Calu3 (cell line): ENCODE results near the gene WNT5A. TPM values are rescaled to one million over a fixed set of nuclear protein-coding genes. Genes with fewer than 3 reads are reported as not detected.

Source experiments
- BruUV-seq: library from RNA; stranded (reverse); fragments of 400-500 nt; replicated peaks from 2 replicates; lab custom pipeline; 2021; lab: Mats Ljungman, UMichigan
- CTCF ChIA-PET: fragments of 300-600 bp; sonication (Branson Sonifier 250); formaldehyde crosslinking; loops from one replicate; lab custom pipeline; 2022; ENCODE audit warnings: antibody characterized with exemption; lab: Charles Lee
- DNase-seq: peaks from one replicate; pipeline ENCODE4 v3.0.0; 2022
- H3K27ac Mint-ChIP-seq: one replicate; pipeline ENCODE4 v1.8.0; 2022; ENCODE audit warnings: mixed read lengths; ENCODE audit not compliant: unreplicated experiment
- H3K27me3 Mint-ChIP-seq: one replicate; pipeline ENCODE4 v1.8.0; 2022; ENCODE audit warnings: mixed read lengths; ENCODE audit not compliant: unreplicated experiment
- H3K36me3 Mint-ChIP-seq: one replicate; pipeline ENCODE4 v1.8.0; 2022; ENCODE audit warnings: mild to moderate bottlenecking, moderate library complexity, mixed read lengths; ENCODE audit not compliant: insufficient read depth, unreplicated experiment
- H3K4me1 Mint-ChIP-seq: one replicate; pipeline ENCODE4 v1.8.0; 2022; ENCODE audit warnings: mild to moderate bottlenecking, low read depth, mixed read lengths; ENCODE audit not compliant: unreplicated experiment
- H3K4me3 Mint-ChIP-seq: one replicate; pipeline ENCODE4 v1.8.0; 2022; ENCODE audit warnings: mild to moderate bottlenecking, low read depth, moderate library complexity, mixed read lengths; ENCODE audit not compliant: unreplicated experiment
- H3K9me3 Mint-ChIP-seq: one replicate; pipeline ENCODE4 v1.8.0; 2022; ENCODE audit warnings: low read depth, mixed read lengths; ENCODE audit not compliant: unreplicated experiment
- intact Hi-C: fragments of 100-400 bp; cut with micrococcal nuclease; formaldehyde crosslinking; loops from one replicate; pipeline ENCODE4 v1.10.0; 2022; ENCODE audit not compliant: unreplicated experiment
- total RNA-seq: library from RNA; stranded (reverse); gene quantifications from 2 replicates; pipeline ENCODE4 v1.2.3, GENCODE V29; 2022
- TF ChIP-seq, protein P1 (sequence below): fragments of 200-600 bp; IDR thresholded peaks from one replicate; pipeline ENCODE4 v1.8.0; 2022; ENCODE audit warnings: antibody characterized with exemption; ENCODE audit not compliant: unreplicated experiment

WNT5A gene
- total RNA-seq, 1 experiment from 2014 or later: 0.14 TPM

DNA sequence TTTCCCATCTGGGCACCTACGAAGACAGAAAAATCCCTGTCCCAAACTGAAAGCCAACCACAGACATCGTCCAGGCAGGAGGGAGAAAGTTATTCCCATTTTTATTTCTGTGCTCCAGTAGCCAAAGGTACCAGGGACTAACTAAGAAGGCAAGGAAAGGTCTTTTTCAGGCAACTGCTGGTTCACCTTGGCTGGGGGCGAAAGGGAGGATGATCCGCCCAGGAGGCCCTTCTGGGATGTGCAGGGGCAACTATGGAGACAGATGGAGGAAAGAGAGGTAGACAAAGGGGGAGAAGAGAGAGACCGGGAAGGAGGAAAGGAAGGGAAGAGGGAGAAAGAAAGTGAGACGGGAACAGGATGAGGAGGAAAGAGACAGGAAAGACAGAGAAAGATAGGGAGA lies 13.3 kb downstream of the WNT5A start:
- Mint-ChIP-seq H3K27ac (no peak overlapping the region), H3K27me3 (no peaks in the 10 kb centered on the region), H3K4me1 (no peaks in the 10 kb centered on the region), H3K9me3 (peaks cover 3% of the 10 kb centered on the region), H3K36me3 (no peaks in the 10 kb centered on the region), H3K4me3 (no peak overlapping the region)
- intact Hi-C loops: no loop called here
- CTCF ChIA-PET: no interaction called here
- no peak for DNase-seq
- BruUV-seq: no TSS peak
- TF ChIP-seq, protein P1, sequence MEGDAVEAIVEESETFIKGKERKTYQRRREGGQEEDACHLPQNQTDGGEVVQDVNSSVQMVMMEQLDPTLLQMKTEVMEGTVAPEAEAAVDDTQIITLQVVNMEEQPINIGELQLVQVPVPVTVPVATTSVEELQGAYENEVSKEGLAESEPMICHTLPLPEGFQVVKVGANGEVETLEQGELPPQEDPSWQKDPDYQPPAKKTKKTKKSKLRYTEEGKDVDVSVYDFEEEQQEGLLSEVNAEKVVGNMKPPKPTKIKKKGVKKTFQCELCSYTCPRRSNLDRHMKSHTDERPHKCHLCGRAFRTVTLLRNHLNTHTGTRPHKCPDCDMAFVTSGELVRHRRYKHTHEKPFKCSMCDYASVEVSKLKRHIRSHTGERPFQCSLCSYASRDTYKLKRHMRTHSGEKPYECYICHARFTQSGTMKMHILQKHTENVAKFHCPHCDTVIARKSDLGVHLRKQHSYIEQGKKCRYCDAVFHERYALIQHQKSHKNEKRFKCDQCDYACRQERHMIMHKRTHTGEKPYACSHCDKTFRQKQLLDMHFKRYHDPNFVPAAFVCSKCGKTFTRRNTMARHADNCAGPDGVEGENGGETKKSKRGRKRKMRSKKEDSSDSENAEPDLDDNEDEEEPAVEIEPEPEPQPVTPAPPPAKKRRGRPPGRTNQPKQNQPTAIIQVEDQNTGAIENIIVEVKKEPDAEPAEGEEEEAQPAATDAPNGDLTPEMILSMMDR: no peak

DNA sequence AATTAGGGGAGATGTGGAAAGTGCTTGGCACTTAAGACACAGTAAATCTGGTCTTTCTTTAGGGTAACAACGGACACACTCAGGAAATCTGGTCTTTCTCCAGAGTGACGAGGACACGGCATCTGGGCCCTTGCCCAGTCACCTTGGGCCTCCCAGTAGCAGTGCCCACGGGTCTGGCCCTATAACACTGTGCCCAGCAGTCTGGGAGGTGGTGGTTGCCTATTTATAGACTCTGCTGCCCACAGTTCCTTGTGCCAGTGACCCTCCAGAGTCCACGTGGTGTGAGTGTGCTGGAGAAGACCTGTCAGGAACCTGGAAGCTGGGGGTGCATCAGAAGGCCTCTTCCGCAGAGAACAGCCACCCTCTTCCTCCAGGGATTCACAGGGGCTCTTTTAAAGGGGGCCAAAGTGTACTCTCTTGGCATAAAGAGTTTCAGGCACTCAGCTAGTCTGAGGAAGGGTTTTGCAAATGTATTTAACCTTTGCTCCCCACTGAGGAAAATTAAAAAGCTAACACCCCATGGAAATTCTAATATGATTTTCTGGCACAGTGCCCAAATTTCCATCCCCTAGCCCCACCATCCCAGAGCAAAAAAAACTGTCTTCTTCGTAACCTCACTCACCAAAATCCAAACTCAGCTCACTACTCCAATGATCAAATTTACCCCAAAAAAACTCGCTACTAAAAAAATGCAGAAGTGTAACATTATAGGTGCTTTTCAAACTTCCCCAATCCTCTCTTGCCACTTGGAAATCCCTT lies 15.4 kb downstream of the WNT5A start:
- Mint-ChIP-seq H3K4me1 (no peaks in the 10 kb centered on the region), H3K9me3 (peaks cover 3% of the 10 kb centered on the region), H3K27me3 (no peaks in the 10 kb centered on the region), H3K4me3 (no peak overlapping the region), H3K36me3 (no peaks in the 10 kb centered on the region), H3K27ac (no peak overlapping the region)
- no TSS peak for BruUV-seq
- TF ChIP-seq, protein P1: no peak
- no peak for DNase-seq
- CTCF ChIA-PET: no interaction called here
- intact Hi-C loops: no loop called here

DNA sequence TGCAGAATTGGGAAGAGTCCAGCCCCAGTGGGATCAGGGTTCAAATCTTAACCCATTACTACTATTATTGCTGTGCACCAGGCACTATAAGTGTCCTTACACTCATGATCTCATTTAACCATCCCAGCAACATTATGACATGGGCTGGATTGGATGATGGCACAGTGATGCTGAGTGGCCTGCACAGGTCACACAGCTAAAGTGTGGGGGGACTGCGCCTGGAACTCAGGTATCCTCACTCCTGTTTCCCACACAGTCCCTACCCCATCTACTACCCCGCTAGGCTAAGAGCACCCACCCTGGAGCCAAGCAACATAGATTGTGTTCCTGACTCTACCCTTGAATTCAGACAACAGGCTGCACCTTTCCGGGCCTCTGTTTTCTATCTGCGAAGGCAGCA lies 16.0 kb downstream of the WNT5A start:
- Mint-ChIP-seq H3K4me1 (no peaks in the 10 kb centered on the region), H3K9me3 (peaks cover 3% of the 10 kb centered on the region), H3K27ac (no peak overlapping the region), H3K27me3 (no peaks in the 10 kb centered on the region), H3K4me3 (no peak overlapping the region), H3K36me3 (no peaks in the 10 kb centered on the region)
- no peak for DNase-seq
- BruUV-seq: no TSS peak
- TF ChIP-seq, protein P1: no peak
- CTCF ChIA-PET: no interaction called here
- intact Hi-C loops: no loop called here

DNA sequence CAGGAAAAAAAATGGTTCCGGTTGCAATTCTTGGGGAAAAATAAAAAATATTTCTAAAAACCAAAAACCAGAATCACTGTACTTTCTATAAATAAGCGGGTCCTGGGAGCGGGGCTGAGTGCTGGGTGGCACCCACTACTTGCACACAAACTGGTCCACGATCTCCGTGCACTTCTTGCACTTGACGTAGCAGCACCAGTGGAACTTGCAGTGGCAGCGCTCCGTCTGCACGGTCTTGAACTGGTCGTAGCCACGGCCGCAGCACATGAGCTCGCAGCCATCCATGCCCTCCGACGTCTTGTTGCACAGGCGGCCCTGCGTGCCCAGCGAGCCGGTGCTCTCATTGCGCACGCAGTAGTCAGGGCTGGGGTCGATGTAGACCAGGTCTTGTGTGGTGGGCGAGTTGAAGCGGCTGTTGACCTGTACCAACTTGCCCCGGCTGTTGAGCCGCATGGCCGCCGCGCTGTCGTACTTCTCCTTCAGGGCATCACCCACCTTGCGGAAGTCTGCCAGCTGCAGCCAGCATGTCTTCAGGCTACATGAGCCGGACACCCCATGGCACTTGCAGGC lies 17.1 kb downstream of the WNT5A start:
- H3K27ac Mint-ChIP-seq: no peak overlapping the region
- BruUV-seq: no TSS peak
- intact Hi-C loops: no loop called here
- H3K9me3 Mint-ChIP-seq: peaks cover 3% of the 10 kb centered on the region
- H3K4me3 Mint-ChIP-seq: no peak overlapping the region
- H3K36me3 Mint-ChIP-seq: no peaks in the 10 kb centered on the region
- H3K4me1 Mint-ChIP-seq: no peaks in the 10 kb centered on the region
- H3K27me3 Mint-ChIP-seq: no peaks in the 10 kb centered on the region
- no peak for DNase-seq
- CTCF ChIA-PET: interaction anchor here (0.6 to 0.7 kb wide), 2 partner anchors 13 to 134 kb away, joined by 3 to 8 read pairs; no protein-coding TSS in a partner anchor
- TF ChIP-seq, protein P1: no peak
